Skin of body (tissue), 2 donors: ENCODE results near the gene TMEM63B. TPM values are rescaled to one million over a fixed set of nuclear protein-coding genes. Genes with fewer than 3 reads are reported as not detected.
"Not testable (repeated sequence)": the region's sequence is repeated elsewhere in the genome, so short reads cannot be mapped to it uniquely, and the experiment has no call there.

Experiments used
- DNase-seq: peaks from one replicate; lab custom pipeline; 2025; lab: John Stamatoyannopoulos, UW
- total RNA-seq: library from RNA; depleted of rRNA; stranded (reverse); fragments of >200 nt; gene quantifications from one replicate; pipeline ENCODE4 v1.2.3, GENCODE V29; 2014

TMEM63B gene
- total RNA-seq, 1 donor from 2014 or later: 16.2 TPM

DNA sequence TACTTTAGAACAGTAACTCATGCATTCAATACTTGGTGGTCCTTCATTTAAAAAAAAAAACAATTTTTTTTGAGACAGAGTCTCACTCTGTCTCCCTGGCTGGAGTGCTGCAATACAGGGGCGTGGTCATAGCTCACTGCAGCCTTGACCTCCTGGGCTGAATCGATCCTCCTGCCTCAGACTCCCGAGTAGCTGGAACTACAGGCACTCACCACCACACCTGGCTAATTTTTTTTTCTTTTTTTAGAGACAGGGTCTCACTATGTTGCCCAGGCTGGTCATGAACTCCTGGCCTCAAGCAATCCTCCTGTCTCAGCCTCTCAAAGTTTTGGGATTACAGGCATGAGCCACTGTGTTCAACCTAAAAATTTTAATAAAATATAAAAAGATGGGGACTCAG is 17.2 kb downstream of the TMEM63B start:
- DNase-seq: not testable (repeated sequence)

DNA sequence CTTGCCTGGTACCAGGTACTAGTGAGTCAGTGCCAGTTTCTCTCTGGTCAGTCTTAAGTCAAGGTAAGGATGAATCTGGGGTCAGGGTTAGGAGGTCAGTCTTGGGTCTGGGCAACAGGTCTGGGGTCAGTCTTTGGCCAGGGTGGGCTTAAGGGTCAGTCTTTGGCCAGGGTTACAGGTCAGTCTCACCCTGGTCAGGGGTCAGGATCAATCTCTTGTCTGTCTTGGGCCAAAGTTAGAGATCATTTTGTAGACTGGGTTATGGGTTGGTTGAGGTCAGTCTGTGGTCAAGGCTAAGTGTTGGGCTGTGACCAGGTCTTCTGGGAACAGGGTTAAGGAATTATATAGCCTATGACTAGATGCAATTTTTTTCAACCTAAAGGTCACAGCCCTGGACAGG is 18.5 kb downstream of the TMEM63B start:
- no peak for DNase-seq

DNA sequence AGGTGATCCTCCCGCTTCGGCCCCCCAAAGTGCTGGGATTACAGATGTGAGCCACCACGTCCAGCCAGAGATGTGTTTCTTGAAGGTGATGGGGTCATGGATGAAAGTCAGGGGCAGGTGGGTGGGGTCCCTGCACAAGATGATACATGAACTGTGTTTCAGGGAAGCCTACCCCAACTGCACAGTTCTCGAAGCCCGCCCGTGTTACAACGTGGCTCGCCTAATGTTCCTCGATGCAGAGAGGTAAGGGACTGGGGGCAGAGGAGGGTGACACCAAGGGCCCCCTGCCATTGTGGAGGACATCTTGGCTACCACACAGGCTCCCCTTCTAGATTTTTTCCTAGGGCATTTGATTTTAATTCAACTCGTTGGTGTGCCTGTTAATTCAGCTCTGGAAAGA is 19.3 kb downstream of the TMEM63B start:
- DNase-seq: no peak

DNA sequence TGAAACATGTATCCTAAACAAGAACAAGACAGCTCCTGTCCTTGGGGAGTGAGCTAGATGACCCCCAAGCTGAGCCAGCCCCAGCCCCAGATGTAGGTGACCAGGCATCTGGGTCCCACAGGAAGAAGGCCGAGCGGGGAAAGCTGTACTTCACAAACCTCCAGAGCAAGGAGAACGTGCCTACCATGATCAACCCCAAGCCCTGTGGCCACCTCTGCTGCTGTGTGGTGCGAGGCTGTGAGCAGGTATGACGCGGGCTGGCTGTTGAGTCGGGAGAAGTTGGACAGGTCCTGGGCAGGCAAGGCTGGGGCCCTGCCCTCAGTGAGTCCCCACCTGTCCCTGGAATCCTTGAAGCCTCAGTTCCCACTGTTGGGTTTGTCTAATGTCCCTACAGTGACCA is 19.9 kb downstream of the TMEM63B start:
- no peak for DNase-seq

DNA sequence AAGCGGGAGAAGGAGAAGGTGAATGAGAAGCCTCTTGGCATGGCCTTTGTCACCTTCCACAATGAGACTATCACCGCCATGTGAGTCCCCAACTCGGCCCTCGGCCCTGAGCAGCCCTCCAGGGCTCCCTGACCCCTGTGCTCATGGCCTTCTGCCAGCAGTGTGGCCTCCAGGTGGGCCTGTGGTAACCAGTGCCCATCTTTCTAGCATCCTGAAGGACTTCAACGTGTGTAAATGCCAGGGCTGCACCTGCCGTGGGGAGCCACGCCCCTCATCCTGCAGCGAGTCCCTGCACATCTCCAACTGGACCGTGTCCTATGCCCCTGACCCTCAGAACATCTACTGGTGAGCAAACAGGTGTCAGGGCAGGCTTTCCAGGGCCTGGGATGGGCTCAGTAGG is 21.0 kb downstream of the TMEM63B start:
- DNase-seq: no peak

DNA sequence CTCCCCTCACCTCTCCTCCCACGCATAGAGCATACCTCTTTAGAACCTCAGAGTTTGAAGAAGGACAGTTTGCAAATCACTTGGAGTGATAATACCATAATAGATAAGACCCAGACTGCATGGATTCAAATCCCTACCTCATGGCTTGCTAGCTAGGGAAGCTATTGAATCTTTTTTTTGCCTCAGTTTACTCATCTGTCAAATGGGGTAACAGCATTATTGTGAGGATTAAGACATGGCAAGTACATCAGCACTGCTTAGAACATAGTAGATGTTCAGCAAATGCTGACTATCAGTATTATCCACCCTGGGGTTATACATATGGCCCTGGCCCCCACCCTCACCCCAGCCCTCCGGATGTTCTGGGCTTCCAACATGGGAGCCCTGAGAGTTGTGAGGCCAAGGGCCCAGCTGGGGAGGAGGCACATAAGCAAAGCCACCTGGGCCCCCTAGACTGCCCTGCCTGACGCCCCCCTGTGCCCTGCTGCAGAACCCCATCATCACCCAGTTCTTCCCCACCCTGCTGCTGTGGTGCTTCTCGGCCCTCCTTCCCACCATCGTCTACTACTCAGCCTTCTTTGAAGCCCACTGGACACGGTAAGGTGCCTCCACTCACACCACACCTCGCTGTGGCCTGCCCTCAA is 22.1 kb downstream of the TMEM63B start:
- DNase-seq: no peak

DNA sequence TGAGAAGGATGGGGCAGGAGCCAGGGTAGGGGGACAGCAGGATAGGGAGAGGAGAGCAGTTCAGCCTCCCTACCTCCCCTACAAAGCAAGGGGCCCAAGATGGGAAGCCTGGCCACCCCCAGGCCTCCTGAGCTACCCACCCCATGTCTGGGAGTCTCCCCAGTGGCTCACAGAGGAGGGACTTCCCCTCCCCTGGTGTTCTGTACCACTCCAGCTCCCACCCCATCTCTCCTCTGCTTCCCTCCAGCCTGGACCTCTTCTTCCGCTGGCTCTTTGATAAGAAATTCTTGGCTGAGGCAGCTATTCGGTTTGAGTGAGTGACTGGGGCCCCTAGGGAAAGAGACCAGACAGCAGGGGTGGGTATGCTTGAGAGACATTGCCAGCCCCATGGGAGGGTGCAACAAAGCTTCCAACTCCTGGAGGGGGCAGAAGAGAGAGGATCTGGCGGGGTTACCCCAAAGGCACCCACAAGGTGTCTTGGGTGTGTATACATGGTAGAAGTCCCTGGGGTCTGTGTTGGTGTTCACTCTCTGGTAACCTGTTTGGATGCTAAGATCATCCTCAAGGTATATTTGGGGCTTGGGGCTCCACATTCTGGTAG is 23.1 kb downstream of the TMEM63B start:
- DNase-seq: no peak

DNA sequence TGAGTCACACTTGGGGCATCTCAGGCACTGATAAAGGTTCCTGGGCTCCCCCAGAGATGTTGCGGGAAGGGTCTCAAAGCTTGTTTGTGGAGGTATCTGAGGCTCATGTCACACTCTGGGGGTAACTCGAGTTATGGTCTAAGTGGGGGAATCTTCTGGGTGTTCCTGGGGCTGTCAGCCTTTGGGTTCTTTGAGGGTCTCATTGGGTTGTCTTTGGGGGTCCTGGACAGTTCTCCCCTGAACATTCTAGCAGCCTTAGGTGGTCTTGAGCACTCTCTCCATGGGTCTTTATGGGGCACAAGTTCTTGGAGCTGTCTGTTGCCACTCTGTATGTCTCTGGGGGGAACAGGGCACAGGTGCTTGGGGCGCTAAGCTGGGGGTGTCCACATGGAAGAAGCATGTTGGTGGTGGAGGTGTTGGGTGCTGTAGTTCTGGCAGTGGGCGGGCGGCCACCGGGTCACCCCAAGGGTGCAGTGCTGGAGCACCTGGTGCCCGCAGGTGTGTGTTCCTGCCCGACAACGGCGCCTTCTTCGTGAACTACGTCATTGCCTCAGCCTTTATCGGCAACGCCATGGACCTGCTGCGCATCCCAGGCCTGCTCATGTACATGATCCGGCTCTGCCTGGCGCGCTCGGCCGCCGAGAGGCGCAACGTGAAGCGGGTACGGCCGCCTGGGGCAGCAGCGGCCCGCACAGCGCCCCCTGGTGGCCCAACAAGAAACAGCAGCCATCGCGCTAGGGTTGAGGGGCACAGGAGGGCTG is 24.2 kb downstream of the TMEM63B start:
- DNase-seq: peak; percentile 63

DNA sequence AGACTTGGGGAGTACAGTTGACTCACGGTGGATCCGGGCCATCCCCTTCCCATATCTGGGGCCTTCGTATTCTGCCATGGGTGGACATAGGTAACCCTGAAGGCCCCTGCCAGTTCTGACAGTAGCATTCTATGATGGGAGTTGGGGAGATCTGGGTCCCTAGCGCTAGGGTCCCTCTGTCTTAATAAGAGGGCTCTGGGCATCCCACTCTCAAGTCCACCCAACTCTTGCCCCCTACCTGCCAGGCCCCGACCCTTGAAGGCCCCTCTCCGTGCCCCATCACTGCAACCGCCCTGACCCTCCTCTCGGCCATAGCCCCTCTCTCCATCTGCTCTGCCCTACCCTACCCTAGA is 24.7 kb downstream of the TMEM63B start:
- DNase-seq: no peak

DNA sequence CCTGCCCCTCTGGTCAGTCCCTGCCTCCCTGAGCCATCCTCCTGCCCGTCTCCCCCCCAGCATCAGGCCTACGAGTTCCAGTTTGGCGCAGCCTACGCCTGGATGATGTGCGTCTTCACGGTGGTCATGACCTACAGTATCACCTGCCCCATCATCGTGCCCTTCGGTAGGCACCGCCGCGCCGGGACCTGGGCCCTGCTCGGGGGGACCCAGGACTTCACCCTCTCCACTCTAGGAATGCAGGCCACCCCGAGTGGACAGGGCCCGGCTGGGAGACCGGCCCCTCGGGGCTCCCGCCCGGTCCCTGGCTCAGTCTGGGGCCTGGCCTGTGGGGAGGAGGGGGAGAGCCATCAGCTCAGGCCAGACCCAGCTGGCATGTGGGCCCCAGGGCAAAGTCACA is 25.2 kb downstream of the TMEM63B start:
- no peak for DNase-seq

DNA sequence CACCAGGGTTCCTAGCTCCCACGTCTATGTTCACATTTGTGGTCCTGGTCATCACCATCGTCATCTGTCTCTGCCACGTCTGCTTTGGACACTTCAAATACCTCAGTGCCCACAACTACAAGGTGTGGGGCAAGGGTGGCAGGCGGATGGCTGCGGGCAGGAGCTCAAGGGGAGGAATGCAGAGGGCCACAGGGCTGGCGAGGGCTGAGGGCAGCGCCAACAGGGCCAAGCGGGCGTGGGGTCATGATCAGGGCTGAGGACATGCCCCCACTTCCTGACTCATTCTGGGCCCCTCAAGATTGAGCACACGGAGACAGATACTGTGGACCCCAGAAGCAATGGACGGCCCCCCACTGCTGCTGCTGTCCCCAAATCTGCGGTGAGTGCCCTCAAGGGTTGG is 26.7 kb downstream of the TMEM63B start:
- no peak for DNase-seq

DNA sequence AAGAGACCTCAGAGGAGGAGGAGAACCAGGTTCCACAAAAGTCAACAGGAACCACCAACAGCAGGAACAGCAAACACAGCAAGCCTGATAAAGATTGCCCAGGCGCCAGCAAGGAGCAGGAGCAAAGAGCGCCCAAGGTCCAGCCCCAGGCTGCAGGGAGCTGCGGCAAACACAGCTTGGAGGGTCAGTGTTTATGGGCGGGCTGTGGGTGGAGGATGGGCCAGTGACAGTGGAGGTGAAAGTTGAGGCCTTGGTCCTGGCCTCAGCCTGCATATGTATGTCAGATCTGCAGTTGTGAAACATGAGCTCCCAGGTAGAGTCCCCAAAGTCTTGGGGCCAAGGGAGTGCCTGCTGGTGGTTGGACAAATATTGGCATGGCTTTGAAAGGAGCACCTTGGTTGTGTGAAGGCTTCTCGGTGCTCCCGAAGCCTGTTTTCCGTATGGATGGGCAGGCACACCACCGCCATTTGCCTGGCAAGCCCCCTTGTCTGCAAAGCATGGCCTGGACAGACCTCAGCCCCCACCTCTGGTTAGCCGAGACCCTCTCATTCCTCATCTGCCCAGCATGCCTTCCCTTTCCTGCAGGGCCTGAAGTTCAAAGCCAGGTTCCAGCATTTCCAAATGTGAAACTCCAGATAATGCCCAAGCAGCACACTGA is 29.3 kb downstream of the TMEM63B start:
- no peak for DNase-seq

DNA sequence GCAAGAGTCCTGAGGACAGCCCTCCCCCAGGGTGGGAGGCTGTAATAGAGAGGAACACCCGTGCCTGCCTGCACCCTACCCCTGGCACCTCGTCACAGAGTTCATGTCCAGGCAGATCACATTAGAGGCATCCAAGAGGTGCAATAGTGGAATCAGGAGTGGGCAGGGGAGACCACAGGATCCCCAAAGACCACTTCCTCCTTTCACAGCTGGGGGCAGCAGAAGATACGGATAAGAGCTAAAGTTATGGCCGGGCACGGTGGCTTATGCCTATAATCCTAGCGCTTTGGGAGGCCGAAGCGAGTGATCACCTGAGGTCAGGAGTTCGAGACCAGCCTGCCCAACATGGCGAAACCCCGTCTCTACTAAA is 29.8 kb downstream of the TMEM63B start:
- DNase-seq: no peak

DNA sequence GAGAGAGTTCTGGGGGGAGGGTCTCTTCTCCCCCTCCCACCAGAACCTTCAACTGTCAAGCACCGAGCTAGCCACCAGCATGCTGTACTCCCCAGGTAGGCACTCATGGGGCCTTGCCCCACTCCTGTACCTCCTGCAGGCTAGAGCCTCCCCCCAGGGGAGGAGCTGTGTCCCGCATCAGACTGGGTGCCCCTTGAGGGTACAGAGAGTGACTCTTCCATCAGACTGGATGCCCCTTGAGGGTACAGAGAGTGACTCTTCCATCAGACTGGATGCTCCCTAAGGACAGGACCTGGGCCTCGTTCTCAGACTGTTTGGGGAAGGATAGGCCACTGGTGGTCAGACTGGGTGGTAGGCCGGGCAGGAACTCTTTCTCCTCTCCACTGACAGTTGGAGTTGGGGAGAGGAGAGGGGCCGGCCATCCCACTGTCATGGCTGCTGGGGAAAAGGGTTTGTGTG is 31.4 kb downstream of the TMEM63B start, which contains the start of gene CAPN11:
TSS of gene CAPN11 (plus strand) at position 51 of the 459 bp plus-strand sequence. CDS start at position 80, 29 bp downstream.
- no peak for DNase-seq

DNA sequence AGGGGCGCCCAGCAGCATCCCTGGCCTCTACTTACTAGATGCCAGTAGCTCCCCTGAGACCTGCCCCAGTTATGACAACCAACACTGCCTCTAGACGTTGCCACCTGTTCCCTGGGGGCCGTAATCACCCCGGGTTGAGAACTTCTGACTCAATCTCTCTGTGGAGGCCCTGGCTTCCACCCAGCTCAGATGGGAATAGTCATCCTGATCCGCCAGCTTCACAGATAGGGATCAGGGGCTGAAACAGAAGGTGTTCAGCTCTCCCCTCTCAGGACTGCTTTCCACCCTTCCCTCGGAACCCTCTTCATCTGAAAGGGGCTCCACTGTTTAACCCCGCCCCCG is 34.6 kb downstream of the TMEM63B start:
- DNase-seq: no peak

DNA sequence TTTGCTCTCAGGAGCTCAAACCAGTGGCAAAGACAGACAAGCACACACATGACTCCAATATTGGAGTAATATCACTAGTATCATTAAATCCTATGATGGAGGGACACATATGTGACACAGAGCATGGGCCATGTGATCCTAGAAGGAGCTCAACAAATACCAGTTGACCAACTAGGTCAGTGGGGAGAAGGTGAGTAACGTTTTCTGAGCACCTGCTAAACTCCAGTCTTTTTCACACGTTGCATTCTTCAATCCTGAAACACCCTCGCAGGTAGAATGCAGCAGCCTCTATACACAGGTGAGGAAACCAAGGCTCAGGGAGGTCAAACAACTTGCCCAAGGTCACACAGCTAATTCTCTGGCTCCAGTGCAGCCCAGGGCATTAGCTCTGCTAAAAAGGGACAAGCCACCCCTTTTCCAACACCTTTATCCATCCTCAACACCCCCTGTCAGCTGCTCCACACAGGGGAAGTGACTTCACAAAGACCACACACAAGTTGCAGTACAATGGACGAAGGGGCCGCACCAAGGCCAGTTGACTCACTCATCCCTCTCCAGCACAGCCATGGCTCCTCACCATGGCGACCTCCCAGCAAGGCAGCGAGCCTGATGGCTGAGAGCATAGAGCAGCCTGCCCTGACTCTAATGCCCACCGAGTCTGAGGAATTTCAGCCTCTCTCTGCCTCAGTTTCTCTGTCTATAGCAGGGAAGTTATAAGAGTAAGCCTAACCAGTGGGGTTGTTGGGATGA is 35.7 kb downstream of the TMEM63B start:
- no peak for DNase-seq

DNA sequence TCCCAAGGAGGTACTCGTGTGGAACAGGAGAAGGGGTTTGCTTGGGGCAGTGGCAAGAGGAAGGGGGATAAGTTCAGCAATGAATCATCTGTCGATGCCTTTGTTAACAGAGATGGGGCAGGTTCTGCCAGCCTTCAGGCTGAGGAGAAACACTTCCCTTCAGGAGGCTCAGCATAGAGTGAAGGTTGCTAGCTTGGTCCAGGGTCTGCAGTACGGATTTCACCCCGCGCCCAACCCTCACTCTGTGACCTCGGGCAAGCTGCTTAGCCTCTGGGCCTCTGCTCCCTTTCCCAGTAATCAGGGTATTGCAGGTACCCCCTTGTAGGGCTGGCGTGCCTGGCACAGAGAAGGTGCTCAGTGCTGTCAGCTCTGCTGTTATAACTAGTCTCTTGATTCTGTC is 38.8 kb downstream of the TMEM63B start:
- no peak for DNase-seq

DNA sequence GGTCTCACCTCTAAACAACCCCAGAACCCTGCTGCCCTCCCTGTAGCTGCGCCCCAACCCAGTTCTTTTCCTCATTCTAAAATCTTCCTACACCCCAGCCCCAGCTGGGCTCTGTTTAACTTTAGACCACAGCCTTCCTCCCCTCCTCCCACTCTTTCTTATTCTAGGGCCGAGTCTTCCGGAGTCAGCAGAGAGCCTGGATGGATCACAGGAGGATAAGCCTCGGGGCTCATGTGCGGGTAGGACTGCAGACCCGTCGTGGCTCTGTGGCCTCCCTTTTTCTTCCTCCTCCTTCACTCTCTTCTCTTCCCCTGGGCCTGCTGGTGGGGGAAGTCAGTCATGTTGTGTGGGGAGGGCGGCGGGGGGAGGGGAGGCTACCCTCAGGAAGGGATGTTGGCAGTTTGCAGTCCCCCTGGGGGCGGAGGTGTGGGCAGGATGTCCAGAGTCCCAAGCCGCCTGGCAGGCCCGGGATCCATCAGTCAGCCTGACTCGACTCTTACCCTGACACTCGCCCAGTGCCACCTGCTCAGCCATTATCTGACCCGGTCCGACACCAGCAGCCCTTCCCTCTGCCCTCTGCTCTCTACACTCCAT is 39.3 kb downstream of the TMEM63B start:
- DNase-seq: no peak

DNA sequence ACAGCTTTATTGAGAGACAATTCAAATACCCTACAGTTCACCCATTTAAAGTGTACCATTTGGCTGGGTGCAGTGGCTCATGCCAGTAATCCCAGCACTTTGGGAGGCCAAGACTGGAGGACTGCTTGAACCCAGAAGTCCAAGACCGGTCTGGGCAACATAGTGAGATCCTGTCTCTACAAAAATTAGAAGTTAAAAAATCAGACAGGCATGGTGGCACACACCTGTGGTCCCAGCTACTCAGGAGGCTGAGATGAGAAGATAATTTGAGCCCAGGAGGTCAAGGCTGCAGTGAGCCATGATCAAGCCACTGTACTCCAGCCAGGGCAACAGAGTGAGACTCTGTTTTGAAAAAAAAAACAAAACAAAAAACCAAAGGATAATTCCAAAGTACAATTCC is 40.2 kb downstream of the TMEM63B start:
- no peak for DNase-seq

DNA sequence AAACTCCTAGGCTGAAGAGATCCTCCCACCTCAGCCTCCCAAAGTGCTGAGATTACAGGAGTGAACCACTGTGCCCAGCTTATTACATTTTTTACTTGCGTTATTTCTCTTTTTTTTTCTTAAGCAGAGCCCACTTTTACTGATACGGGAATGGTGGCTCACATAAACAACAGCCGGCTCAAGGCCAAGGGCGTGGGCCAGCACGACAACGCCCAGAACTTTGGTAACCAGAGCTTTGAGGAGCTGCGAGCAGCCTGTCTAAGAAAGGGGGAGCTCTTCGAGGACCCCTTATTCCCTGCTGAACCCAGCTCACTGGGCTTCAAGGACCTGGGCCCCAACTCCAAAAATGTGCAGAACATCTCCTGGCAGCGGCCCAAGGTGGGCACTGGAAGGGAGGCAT is 41.8 kb downstream of the TMEM63B start:
- DNase-seq: no peak

DNA sequence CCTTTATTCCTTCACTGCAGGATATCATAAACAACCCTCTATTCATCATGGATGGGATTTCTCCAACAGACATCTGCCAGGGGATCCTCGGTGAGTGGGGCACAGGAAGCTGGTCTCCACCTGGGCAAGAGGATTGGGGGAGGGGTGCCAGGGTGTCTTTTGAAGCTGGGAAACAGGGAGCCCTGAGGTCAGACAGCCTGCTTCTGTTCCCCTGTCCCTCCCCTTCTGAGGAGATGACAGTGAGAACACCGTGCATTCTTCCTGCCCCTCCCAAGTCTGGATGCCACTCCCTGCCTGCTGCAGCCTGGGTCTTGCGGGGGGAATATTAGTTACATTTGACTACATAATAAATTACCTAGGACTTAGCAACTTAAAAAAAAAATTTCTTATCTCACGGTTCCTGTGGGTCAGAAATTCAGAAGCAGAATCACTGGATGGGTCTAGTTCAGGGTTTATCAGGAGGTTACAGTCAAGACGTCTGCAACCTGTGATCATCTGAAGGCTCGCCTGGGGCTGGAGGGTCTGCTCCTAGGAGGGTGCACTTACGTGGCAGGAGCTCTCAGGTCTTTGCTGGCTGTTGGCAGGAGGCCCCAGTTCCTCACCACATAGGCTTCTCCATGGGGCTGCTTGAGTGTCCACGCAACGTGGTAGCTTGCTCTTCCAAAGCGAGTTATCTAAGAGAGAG is 42.7 kb downstream of the TMEM63B start:
- DNase-seq: no peak
